H1 (cell line): ENCODE measurements around the gene SPAM1. TPM values are rescaled to one million over a fixed set of nuclear protein-coding genes. Genes with fewer than 3 reads are reported as not detected.

Source experiments
- CTCF ChIA-PET: fragments of 300-600 bp; sonication (Branson Sonifier 250); formaldehyde crosslinking; loops from one replicate; lab custom pipeline; 2021; ENCODE audit not compliant: partially characterized antibody; lab: Charles Lee
- POLR2A ChIA-PET: fragments of 300-600 bp; sonication (Branson Sonifier 250); formaldehyde crosslinking; loops from one replicate; lab custom pipeline; 2021; ENCODE audit warnings: inconsistent platforms; ENCODE audit not compliant: partially characterized antibody; lab: Charles Lee
- DNase-seq, 2 experiments: peaks; one replicate each; pipeline versions ENCODE4 v3.0.0 to v3.0.0-alpha.2; 2010 to 2022; ENCODE audit warnings: low spot score in 2 of 2, low read depth in 1 of 2, mixed read lengths in 1 of 2
- FAIRE-seq: peaks from 2 replicates; lab custom pipeline; 2011; peaks lifted over from hg19 to GRCh38; lab: Jason Lieb, UNC
- H2AFZ ChIP-seq: 2 replicates; pipeline ENCODE4 v1.8.1; 2012; ENCODE audit warnings: low read length, inconsistent platforms
- H2AK5ac ChIP-seq: 2 replicates; pipeline ENCODE4 v1.6.1; 2013; ENCODE audit warnings: low read depth, low read length
- H2BK120ac ChIP-seq: replicated peaks from 2 replicates; pipeline ENCODE3; 2013; ENCODE audit warnings: low read depth, low read length, inconsistent platforms
- H2BK12ac ChIP-seq: 2 replicates; pipeline ENCODE4 v1.6.1; 2013; ENCODE audit warnings: low read depth, low read length
- H2BK15ac ChIP-seq: 2 replicates; pipeline ENCODE4 v1.6.1; 2013; ENCODE audit warnings: low read length
- H2BK20ac ChIP-seq: 2 replicates; pipeline ENCODE4 v1.6.1; 2013; ENCODE audit warnings: low read length
- H2BK5ac ChIP-seq: 2 replicates; pipeline ENCODE4 v1.6.1; 2013; ENCODE audit warnings: low read depth, low read length
- H3K14ac ChIP-seq: 2 replicates; pipeline ENCODE4 v1.6.1; 2013; ENCODE audit warnings: inconsistent platforms; ENCODE audit not compliant: insufficient read length
- H3K18ac ChIP-seq: 2 replicates; pipeline ENCODE4 v1.6.1; 2013; ENCODE audit warnings: low read length; ENCODE audit errors: extremely low read depth
- H3K23ac ChIP-seq: 2 replicates; pipeline ENCODE4 v1.6.1; 2013; ENCODE audit warnings: inconsistent platforms; ENCODE audit not compliant: insufficient read length
- H3K23me2 ChIP-seq: 2 replicates; pipeline ENCODE4 v1.6.1; 2013; ENCODE audit warnings: low read depth, low read length
- H3K27ac ChIP-seq: 2 replicates; pipeline ENCODE4 v1.6.1; 2011; ENCODE audit warnings: low read depth, low read length, inconsistent platforms
- H3K27me3 ChIP-seq, 4 experiments: replicated peaks in 1 of 4; 1 replicate in 1 of 4; 2 replicates in 3 of 4; pipeline versions ENCODE4 v1.6.1 to v1.8.1; 2011 to 2013; ENCODE audit warnings: low read length in 3 of 4, mild to moderate bottlenecking in 3 of 4, inconsistent platforms in 2 of 4, mixed read lengths in 2 of 4, moderate library complexity in 1 of 4; ENCODE audit not compliant: control insufficient read depth in 3 of 4, insufficient read depth in 3 of 4; ENCODE audit errors: extremely low read depth in 1 of 4
- H3K36me3 ChIP-seq, 4 experiments: 2 replicates each; pipeline versions ENCODE4 v1.6.1 to v1.8.1; 2011 to 2013; ENCODE audit warnings: mild to moderate bottlenecking in 4 of 4, low read length in 3 of 4, moderate library complexity in 2 of 4, control low read depth in 1 of 4, inconsistent platforms in 1 of 4; ENCODE audit not compliant: insufficient read depth in 4 of 4, control insufficient read depth in 2 of 4
- H3K4ac ChIP-seq: replicated peaks from 2 replicates; pipeline ENCODE3; 2013; ENCODE audit warnings: low read length, low read depth, mixed read lengths, inconsistent platforms; ENCODE audit not compliant: insufficient read length
- H3K4me1 ChIP-seq, 4 experiments: replicated peaks in 1 of 4; 1 replicate in 1 of 4; 2 replicates in 3 of 4; pipeline versions ENCODE4 v1.6.1 to v1.8.1; 2011 to 2013; ENCODE audit warnings: low read length in 3 of 4, inconsistent platforms in 2 of 4, mixed read lengths in 1 of 4; ENCODE audit not compliant: insufficient read depth in 4 of 4, control insufficient read depth in 3 of 4
- H3K4me2 ChIP-seq, 2 experiments: 2 replicates each; pipeline versions ENCODE4 v1.6.1 to v1.8.1; 2011 to 2013; ENCODE audit warnings: low read depth in 2 of 2, low read length in 2 of 2, control low read depth in 1 of 2, inconsistent platforms in 1 of 2, mild to moderate bottlenecking in 1 of 2; ENCODE audit not compliant: insufficient read depth in 1 of 2
- H3K4me3 ChIP-seq, 4 experiments: fragments of 200-600, 300-600 bp in 1 of 4; sonication (generic), shearing (Covaris generic), sonication (Bioruptor Twin) in 1 of 4; 2 replicates each; pipeline versions ENCODE4 v1.5.1 to v1.8.1; 2011 to 2016; ENCODE audit warnings: low read length in 4 of 4, low read depth in 3 of 4, control low read depth in 2 of 4, inconsistent platforms in 2 of 4, mild to moderate bottlenecking in 2 of 4, mixed read lengths in 1 of 4, moderate library complexity in 1 of 4; ENCODE audit not compliant: insufficient read depth in 2 of 4; ENCODE audit errors: extremely low read depth in 1 of 4
- H3K56ac ChIP-seq: replicated peaks from 2 replicates; pipeline ENCODE3; 2013; ENCODE audit warnings: low read depth, mild to moderate bottlenecking, mixed read lengths, low read length, inconsistent platforms; ENCODE audit not compliant: insufficient read length
- H3K79me1 ChIP-seq: 2 replicates; pipeline ENCODE4 v1.6.1; 2013; ENCODE audit warnings: low read depth, low read length, control low read depth
- H3K79me2 ChIP-seq, 2 experiments: 2 replicates each; pipeline versions ENCODE4 v1.6.1 to v1.8.1; 2012 to 2013; ENCODE audit warnings: low read length in 2 of 2, mild to moderate bottlenecking in 2 of 2, inconsistent platforms in 1 of 2; ENCODE audit not compliant: insufficient read depth in 2 of 2, control insufficient read depth in 1 of 2
- H3K9ac ChIP-seq, 4 experiments: replicated peaks in 1 of 4; 1 replicate in 1 of 4; 2 replicates in 3 of 4; pipeline versions ENCODE4 v1.6.1 to v1.8.1; 2011 to 2013; ENCODE audit warnings: low read depth in 3 of 4, low read length in 3 of 4, control low read depth in 2 of 4, mild to moderate bottlenecking in 2 of 4, moderate library complexity in 2 of 4, inconsistent platforms in 1 of 4; ENCODE audit errors: extremely low read depth in 1 of 4
- H3K9me3 ChIP-seq, 2 experiments: 2 replicates each; pipeline versions ENCODE4 v1.6.1 to v1.8.1; 2012 to 2013; ENCODE audit warnings: mild to moderate bottlenecking in 2 of 2, moderate library complexity in 2 of 2, control low read depth in 1 of 2, inconsistent platforms in 1 of 2, low read depth in 1 of 2, low read length in 1 of 2, mixed read lengths in 1 of 2; ENCODE audit not compliant: insufficient read depth in 2 of 2
- H4K20me1 ChIP-seq, 2 experiments: replicated peaks in 1 of 2; 2 replicates each; pipeline versions ENCODE3 to v1.8.1; 2011 to 2013; ENCODE audit warnings: inconsistent platforms in 2 of 2, low read length in 2 of 2, mild to moderate bottlenecking in 1 of 2; ENCODE audit not compliant: insufficient read depth in 2 of 2, control insufficient read depth in 1 of 2
- H4K5ac ChIP-seq: 2 replicates; pipeline ENCODE4 v1.6.1; 2013; ENCODE audit warnings: low read length, low read depth, mixed read lengths, inconsistent platforms; ENCODE audit not compliant: insufficient read length
- H4K8ac ChIP-seq: 2 replicates; pipeline ENCODE4 v1.8.0; 2013; ENCODE audit warnings: mild to moderate bottlenecking, moderate library complexity, low read length, inconsistent platforms; ENCODE audit not compliant: insufficient read depth; ENCODE audit errors: extremely low read depth
- H4K91ac ChIP-seq: replicated peaks from 2 replicates; pipeline ENCODE3; 2013; ENCODE audit warnings: low read length, mixed read lengths, inconsistent platforms; ENCODE audit not compliant: insufficient read length
- ASH2L ChIP-seq: fragments of 200-600, 300-600 bp; sonication (generic); IDR thresholded peaks from one replicate; pipeline ENCODE4 v1.7.1; 2017; ENCODE audit warnings: low read length
- BCL11A ChIP-seq, 2 experiments: IDR thresholded peaks; one replicate each; pipeline ENCODE4 v1.6.1; 2011; ENCODE audit warnings: low read depth in 2 of 2, low read length in 2 of 2, mild to moderate bottlenecking in 2 of 2
- CHD2 ChIP-seq: IDR thresholded peaks from 2 replicates; pipeline ENCODE4 v1.6.1; 2012; ENCODE audit warnings: low read length, improper control_type of control experiment
- CREB1 ChIP-seq: IDR thresholded peaks from 2 replicates; pipeline ENCODE4 v1.6.1; 2012; ENCODE audit warnings: inconsistent platforms
- GTF2F1 ChIP-seq: IDR thresholded peaks from 2 replicates; pipeline ENCODE4 v1.6.1; 2012; ENCODE audit warnings: low read depth, low read length, improper control_type of control experiment, borderline replicate concordance
- HDAC6 ChIP-seq: IDR thresholded peaks from one replicate; pipeline ENCODE4 v1.7.1; 2012; ENCODE audit warnings: low read depth, mild to moderate bottlenecking, inconsistent platforms, low read length, moderate library complexity
- JUN ChIP-seq: IDR thresholded peaks from 2 replicates; pipeline ENCODE4 v1.6.1; 2011; ENCODE audit warnings: low read depth, mild to moderate bottlenecking, improper control_type of control experiment, low read length
- POU5F1 ChIP-seq: IDR thresholded peaks from 2 replicates; pipeline ENCODE4 v1.6.1; 2011; ENCODE audit warnings: low read depth, mild to moderate bottlenecking, low read length, moderate library complexity
- SUZ12 ChIP-seq: fragments of 200-600 bp; sonication (generic); IDR thresholded peaks from 2 replicates; pipeline ENCODE4 v1.6.1; 2012; ENCODE audit warnings: mild to moderate bottlenecking, inconsistent platforms, low read length, moderate library complexity, mixed read lengths
- TAF7 ChIP-seq: optimal IDR thresholded peaks from 2 replicates; pipeline ENCODE3; 2011; ENCODE audit warnings: low read depth, mild to moderate bottlenecking, inconsistent platforms, low read length, moderate library complexity, borderline replicate concordance
- TBP ChIP-seq: IDR thresholded peaks from 2 replicates; pipeline ENCODE4 v1.6.1; 2011; ENCODE audit warnings: low read depth, low read length, improper control_type of control experiment
- TEAD4 ChIP-seq: IDR thresholded peaks from 2 replicates; pipeline ENCODE4 v1.6.1; 2012; ENCODE audit warnings: low read depth, low read length, inconsistent platforms, mixed read lengths
- YY1 ChIP-seq: IDR thresholded peaks from 2 replicates; pipeline ENCODE4 v1.6.1; 2011; ENCODE audit warnings: low read depth, mild to moderate bottlenecking, low read length
- WGBS, 2 experiments: shearing (Covaris generic) in 1 of 2; methylation state at CpG; one replicate each; pipeline versions ENCODE4 v1.1.6 to v1.1.7; 2013 to 2015; ENCODE audit warnings: low lambda C conversion rate in 2 of 2, mixed read lengths in 2 of 2, inconsistent platforms in 1 of 2, low coverage in 1 of 2, missing lambda C conversion rate in 1 of 2; ENCODE audit not compliant: insufficient replicate concordance in 2 of 2, insufficient coverage in 1 of 2, insufficient read length in 1 of 2; ENCODE audit errors: extremely low coverage in 1 of 2, missing lambda C conversion rate in 1 of 2; 5-methylcytosine and 5-hydroxymethylcytosine counted together
- polyA plus RNA-seq, 7 experiments: library from polyadenylated mRNA; depleted of rRNA in 3 of 7; stranded (reverse) in 5 of 7; unstranded in 2 of 7; fragments of >200 nt in 5 of 7; fragments of 200-250 nt in 2 of 7; gene quantifications; 1 replicate in 5 of 7; 2 replicates in 1 of 7; 4 replicates in 1 of 7; pipeline versions ENCODE4 v1.2.1 to v1.2.3, GENCODE V29; 2011 to 2013; ENCODE audit warnings: missing spikeins in 2 of 7, mixed read lengths in 2 of 7
- total RNA-seq: library from RNA; stranded (reverse); fragmentation: NEBNext Ultra II Directional; extraction: Animal tissue kit (Norgen Biotek cat#: 25700); gene quantifications from 2 replicates; pipeline ENCODE4 v1.2.1, GENCODE V29; 2021
- TF ChIP-seq, protein P1 (sequence below): IDR thresholded peaks from 2 replicates; pipeline ENCODE4 v1.6.1; 2012; ENCODE audit warnings: inconsistent platforms
- TF ChIP-seq, protein P2 (sequence below): IDR thresholded peaks from 2 replicates; pipeline ENCODE4 v1.6.1; 2011; ENCODE audit warnings: low read depth, mild to moderate bottlenecking, low read length; ENCODE audit not compliant: insufficient read depth

SPAM1 gene
- total and polyA plus RNA-seq, 2 of the 8 experiments (the other 6 are each of a cell fraction or from before 2014, with no cell fraction given) = not detected

- Histone ChIP-seq H3K4ac (no peak overlapping the region), H3K27ac (no peak overlapping the region), H3K79me2 (no peaks in the 10 kb centered on the region), H3K4me3 (no peak overlapping the region), H3K9me3 (no peaks in the 10 kb centered on the region), H2BK5ac (no peak overlapping the region), H2AK5ac (no peak overlapping the region), H4K91ac (no peak overlapping the region), H3K4me2 (no peak overlapping the region), H3K18ac (no peak overlapping the region), H3K4me1 (peaks cover 0 to 6% (median 1%) of the 10 kb centered on the region in 4 experiments; a peak in 1 of 7 replicates), H2BK120ac (no peak overlapping the region), H4K5ac (no peak overlapping the region), H4K20me1 (no peaks in the 10 kb centered on the region), H2BK15ac (no peak overlapping the region), H3K23me2 (peaks cover 3% of the 10 kb centered on the region; the same call in 1 of the 2 replicates), H3K27me3 (no peaks in the 10 kb centered on the region), H3K9ac (no peak overlapping the region), H3K56ac (no peak overlapping the region), H2BK12ac (no peak overlapping the region), H3K23ac (no peak overlapping the region), H3K14ac (no peak overlapping the region), H3K36me3 (no peaks in the 10 kb centered on the region; a peak in 1 of 8 replicates), H2AFZ (no peak overlapping the region), H4K8ac (no peak overlapping the region), H3K79me1 (no peaks in the 10 kb centered on the region), H2BK20ac (no peak overlapping the region)
- ChIA-PET CTCF (no interaction called here), POLR2A (no interaction called here)
- no peak for DNase-seq
- no peak for FAIRE-seq
- WGBS, 2 experiments = 91% methylated on average over 5 of the region's 5 CpGs; no CpG with 5 or more reads in 1 of the 2 experiments
- TF ChIP-seq, protein P1, sequence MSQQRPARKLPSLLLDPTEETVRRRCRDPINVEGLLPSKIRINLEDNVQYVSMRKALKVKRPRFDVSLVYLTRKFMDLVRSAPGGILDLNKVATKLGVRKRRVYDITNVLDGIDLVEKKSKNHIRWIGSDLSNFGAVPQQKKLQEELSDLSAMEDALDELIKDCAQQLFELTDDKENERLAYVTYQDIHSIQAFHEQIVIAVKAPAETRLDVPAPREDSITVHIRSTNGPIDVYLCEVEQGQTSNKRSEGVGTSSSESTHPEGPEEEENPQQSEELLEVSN = no peak
- TF ChIP-seq TAF7 (no peak), YY1 (no peak), GTF2F1 (no peak), SUZ12 (no peak), JUN (no peak), HDAC6 (no peak), BCL11A (IDR thresholded peaks at IDR 0.05; ENCODE audit: low read depth in 2 of 2, low read length in 2 of 2) (no peak), CHD2 (no peak), CREB1 (no peak), POU5F1 (no peak), ASH2L (no peak), TEAD4 (no peak), TBP (no peak)
- TF ChIP-seq, protein P2, sequence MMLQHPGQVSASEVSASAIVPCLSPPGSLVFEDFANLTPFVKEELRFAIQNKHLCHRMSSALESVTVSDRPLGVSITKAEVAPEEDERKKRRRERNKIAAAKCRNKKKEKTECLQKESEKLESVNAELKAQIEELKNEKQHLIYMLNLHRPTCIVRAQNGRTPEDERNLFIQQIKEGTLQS = no peak
Measured at GRCh38 chr7:123998921-123999320, 73.9 kb downstream of the SPAM1 start.
